Limb (tissue), 2 donors: Measurements from ENCODE around the gene IGSF9B.

Experiments used
- DNase-seq, 2 donors: peaks; one replicate each; pipeline ENCODE4 v3.0.0-alpha.2; 2016; ENCODE audit errors: extremely low spot score in 2 of 2

The IGSF9B gene

GRCh38 chr11:133955081-133955891, 1.5 kb downstream of the IGSF9B start:
- peak in 1 of 2 donors; percentile 55 for DNase-seq

GRCh38 chr11:133953999-133954398, 2.8 kb downstream of the IGSF9B start:
- DNase-seq, result no peak

- DNase-seq, result no peak
These were observed 3.2 kb downstream of the IGSF9B start for GRCh38 chr11:133953547-133953946.

GRCh38 chr11:133952199-133953190, 4.3 kb downstream of the IGSF9B start:
- no peak for DNase-seq

- DNase-seq, result peak in 1 of 2 donors; percentile 32
These were observed 5.2 kb downstream of the IGSF9B start for GRCh38 chr11:133951327-133952198.

GRCh38 chr11:133950874-133951326, 5.9 kb downstream of the IGSF9B start:
- peak in 1 of 2 donors; percentile 56 for DNase-seq

- DNase-seq, result no peak
These were observed 6.3 kb downstream of the IGSF9B start for GRCh38 chr11:133950421-133950820.

- no peak for DNase-seq
These were observed 7.6 kb downstream of the IGSF9B start for GRCh38 chr11:133949129-133949528.

- no peak for DNase-seq
These were observed 8.1 kb downstream of the IGSF9B start for GRCh38 chr11:133948711-133949110.

- DNase-seq, result peak; percentile 38 to 81
These were observed 9.4 kb downstream of the IGSF9B start for GRCh38 chr11:133947321-133947756.

GRCh38 chr11:133946541-133947318, 10.0 kb downstream of the IGSF9B start:
- DNase-seq, result peak in 1 of 2 donors; percentile 74

- DNase-seq, result no peak
These were observed 10.7 kb downstream of the IGSF9B start for GRCh38 chr11:133946051-133946450.

- DNase-seq, result no peak
These were observed 11.4 kb downstream of the IGSF9B start for GRCh38 chr11:133945087-133945974.

GRCh38 chr11:133943950-133944698, 12.6 kb downstream of the IGSF9B start:
- no peak for DNase-seq

GRCh38 chr11:133942577-133942976, 14.2 kb downstream of the IGSF9B start:
- DNase-seq, result no peak

- no peak for DNase-seq
These were observed 15.2 kb downstream of the IGSF9B start for GRCh38 chr11:133941546-133941945.

GRCh38 chr11:133940034-133940433, 16.7 kb downstream of the IGSF9B start:
- DNase-seq, result no peak

GRCh38 chr11:133939558-133939957, 17.2 kb downstream of the IGSF9B start:
- DNase-seq, result no peak
